GM18505 (cell line): ENCODE measurements around the gene LINGO3.

Source experiments
- ATAC-seq: cut with Tn5 transposase; IDR thresholded peaks from one replicate; pipeline ENCODE4 v1.9.1; 2021; ENCODE audit not compliant: unreplicated experiment
- POLR2A ChIP-seq: IDR thresholded peaks from 4 replicates; pipeline ENCODE4 v1.6.1; 2011; ENCODE audit warnings: borderline replicate concordance; ENCODE audit not compliant: insufficient read depth, insufficient read length; ENCODE audit errors: extremely low read depth

Gene LINGO3

DNA sequence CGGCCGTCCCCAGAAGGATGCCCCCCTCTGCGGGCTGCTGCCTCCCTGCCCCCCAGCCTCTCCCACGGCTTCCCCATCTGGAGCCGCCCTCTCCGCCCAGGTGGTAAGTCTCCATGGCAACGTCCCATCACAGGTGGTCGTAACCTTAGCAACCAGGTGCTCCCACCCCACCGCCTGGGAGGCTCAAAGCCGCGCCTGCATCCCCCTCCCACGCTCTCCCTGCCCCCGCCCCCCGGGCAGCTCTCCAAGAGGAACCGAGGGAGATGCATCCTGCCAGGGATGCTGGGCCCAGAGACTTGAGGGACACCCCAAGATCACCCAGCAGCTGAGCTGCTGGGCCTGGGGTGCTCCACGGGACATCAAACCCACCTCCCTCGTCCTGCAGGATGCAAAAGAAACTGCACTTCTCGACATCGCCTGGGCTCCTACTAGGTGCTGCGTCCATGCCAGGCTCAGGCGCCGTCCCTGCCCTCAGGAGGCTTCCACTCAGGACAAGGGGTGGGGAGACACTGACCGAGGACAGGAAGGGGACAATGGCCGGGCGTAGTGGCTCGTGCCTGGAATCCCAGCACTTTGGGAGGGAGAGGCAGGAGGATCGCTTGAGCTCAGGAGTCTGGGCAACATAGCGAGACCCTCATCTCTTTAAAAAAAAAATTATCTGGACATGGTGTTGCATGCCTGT is 5.0 kb upstream of the LINGO3 start:
- no peak for ATAC-seq
- TF ChIP-seq POLR2A = no peak

DNA sequence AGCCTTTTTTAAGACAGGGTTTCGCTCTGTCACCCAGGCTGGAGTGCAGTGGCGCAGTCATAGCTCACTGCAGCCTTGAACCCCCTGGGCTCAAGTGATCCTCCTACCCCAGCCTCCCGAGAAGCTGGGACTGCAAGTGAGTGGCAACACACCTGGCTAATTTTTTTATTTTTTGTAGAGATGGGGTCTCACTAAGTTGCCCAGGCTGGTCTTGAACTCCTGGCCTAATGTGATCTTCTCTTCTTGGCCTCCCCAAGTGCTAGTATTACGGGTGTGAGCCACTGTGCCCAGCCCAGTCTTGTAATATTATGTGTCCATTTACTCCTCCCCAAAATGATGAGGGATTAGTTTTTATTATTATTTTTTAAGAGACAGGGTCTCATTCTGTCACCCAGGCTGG is 3.1 kb upstream of the LINGO3 start:
- TF ChIP-seq POLR2A = no peak
- ATAC-seq = no peak

DNA sequence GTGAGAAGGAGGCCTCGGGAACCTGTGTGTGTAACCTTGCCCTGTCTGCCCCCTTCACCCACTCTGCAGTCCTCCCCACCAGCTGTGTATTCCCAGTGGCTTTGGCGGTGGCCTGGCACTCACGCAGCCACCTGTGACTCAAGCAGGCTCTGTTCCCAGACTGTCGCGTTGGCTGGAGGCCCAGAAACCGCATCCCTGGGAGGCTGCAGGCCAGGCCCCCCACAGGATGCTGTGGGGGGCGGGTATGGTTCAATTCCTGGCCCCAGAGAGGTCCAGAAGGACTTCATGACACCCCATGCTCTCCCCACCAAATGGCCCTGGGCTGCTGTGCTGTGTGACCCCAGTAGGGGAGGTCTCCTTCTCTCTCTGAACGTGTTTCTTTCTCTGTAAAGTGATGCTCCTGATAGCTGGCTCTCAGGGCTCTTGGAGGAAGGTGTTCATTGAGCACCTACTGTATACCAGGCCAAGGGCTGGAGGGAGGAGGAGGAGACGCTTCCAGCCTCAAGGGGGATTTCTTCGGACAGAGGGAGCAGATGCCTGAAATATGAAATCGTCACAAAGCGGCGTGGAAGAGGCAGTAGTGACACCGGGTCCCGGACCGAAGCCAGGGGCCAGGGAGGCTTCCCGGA is 1.9 kb upstream of the LINGO3 start:
- no peak for TF ChIP-seq POLR2A
- ATAC-seq = no peak

DNA sequence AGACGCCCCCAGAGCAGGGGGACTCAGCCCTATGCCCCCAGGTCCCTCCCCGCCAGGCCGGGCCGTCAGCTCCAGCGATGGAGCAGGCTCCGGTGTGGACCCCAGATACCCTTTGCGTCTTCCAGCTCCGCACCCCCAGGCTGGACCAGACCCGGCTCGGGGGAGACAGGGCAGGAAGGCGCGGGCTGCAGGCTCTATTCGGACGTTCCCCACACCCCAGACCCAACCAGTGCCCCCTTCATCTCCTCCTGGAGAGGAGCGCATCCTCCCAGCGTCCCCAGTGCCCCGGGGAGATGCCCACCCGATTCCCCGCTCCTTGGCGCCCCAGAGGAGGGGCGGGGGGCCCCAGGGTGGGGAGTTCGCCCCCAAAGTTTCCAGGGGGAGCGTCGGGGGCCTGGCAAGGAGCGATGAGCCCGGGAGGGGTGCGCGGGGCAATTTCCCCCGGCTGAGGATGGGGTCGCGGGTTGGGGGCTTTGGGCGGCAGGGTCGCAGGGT is 389 bp downstream of the LINGO3 start:
- TF ChIP-seq POLR2A = no peak
- ATAC-seq = no peak

DNA sequence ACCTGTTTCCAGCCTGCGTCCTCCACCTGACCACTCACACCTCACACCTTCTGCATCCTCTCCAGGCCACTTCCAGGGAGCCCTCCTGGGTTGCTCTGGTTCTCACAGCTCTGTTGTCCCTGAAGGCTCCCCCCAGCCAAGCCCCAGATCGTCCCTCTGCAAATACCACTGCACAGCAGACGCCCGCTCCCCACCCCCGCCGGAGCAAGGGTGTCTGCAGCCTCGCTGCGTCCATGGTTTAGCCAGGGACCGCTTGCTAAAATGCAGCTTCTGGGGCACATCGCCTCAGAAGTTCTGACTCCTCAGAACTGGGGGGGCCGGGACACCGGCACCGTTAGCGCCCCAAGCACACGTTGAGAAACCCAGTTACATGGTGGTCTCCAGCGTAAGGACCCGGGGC is 983 bp downstream of the LINGO3 start:
- no peak for ATAC-seq
- no peak for TF ChIP-seq POLR2A

DNA sequence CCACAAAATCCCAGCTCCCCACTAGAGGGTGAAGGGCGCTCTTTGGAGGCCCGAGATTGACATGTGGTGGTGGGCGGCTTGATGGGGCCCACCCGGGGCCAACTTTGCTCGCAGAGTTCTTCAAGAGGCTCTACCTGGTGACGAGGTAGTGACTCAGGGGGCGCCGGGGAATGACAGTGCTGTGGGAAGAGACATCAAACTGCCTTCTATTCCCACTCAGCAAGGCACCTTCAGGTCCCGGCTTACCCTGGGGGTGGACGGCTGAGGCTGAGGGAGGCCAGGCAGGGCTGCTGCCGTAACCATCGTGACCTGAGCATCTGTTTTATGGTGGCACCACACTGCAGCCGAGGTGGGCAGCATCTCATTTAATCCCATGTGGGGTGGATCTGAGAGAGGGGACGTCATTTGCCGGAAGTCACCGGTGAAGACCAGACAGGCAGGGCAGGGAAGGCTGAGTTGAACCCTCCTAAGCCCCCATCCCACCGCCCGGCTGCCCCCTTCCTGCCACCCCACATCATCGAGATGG is 1.6 kb downstream of the LINGO3 start:
- TF ChIP-seq POLR2A = no peak
- no peak for ATAC-seq

DNA sequence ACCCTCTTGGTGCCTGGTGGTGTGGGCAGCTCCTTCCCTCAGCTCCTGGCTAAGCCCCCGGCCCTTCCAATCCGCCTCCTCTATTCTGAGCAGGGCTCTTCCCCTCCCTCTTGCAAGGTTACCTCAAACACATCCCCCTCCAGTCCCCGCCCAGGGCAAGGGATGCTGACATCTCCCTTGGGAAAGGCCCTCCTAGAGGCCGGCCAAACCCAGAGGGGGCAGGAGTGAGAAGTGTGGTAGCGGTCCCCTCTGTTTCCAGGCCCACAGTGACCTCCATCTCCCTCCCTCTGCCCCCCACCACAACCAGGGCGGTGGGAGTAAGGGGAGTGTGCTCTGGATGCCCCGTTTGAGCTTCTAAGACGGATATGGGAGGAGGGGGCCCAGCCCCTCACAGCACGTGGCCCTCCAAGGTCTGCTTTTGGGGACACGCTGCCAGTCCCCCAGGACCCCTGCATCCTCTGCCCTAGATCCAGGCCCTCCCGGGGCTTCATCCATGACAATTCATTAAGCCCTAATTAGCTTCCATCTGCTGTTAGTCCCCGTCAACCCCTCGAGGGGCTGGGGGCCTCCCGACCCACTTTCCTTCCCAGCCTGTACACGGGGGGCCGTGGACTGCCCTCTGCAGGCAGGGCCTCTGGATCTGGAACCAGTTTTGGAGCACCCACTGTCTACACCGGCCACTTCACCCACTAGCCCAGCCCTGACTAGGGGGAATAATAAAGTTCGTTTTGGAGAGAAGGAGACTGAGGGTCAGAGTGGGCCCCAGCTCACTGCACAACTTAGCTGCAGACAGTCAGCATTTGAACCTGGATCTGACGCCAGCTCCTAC is 2.3 kb downstream of the LINGO3 start:
- ATAC-seq = no peak
- no peak for TF ChIP-seq POLR2A

DNA sequence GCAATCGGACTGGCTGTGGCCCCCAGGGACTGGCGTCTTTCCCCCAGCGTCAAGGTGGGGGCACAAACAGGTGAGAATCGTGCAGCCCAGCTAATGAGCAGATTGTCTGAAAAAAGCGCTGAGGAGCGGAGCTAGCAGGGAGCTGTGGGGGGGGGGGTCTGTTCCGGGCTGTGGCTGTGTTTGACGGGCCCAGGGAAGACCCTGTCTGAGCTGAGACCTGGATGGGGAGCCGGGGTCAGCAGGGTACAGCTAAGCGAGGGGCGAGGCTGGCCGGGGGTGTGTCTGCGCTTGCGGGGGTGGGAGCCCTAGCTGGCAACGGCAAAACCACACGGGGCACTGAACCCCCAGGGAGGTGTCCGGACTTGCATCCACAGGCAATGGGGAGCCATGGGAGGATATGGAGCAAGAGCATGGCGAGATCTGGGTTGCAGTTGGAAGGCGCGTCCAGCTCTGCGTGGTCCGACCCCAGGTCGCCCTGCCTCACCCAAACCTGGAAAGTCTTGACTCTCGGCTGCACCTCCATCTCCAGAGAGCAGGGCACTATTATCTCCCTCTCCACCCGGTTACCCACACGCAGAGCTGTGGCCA is 4.6 kb downstream of the LINGO3 start:
- ATAC-seq = no peak
- TF ChIP-seq POLR2A = no peak

DNA sequence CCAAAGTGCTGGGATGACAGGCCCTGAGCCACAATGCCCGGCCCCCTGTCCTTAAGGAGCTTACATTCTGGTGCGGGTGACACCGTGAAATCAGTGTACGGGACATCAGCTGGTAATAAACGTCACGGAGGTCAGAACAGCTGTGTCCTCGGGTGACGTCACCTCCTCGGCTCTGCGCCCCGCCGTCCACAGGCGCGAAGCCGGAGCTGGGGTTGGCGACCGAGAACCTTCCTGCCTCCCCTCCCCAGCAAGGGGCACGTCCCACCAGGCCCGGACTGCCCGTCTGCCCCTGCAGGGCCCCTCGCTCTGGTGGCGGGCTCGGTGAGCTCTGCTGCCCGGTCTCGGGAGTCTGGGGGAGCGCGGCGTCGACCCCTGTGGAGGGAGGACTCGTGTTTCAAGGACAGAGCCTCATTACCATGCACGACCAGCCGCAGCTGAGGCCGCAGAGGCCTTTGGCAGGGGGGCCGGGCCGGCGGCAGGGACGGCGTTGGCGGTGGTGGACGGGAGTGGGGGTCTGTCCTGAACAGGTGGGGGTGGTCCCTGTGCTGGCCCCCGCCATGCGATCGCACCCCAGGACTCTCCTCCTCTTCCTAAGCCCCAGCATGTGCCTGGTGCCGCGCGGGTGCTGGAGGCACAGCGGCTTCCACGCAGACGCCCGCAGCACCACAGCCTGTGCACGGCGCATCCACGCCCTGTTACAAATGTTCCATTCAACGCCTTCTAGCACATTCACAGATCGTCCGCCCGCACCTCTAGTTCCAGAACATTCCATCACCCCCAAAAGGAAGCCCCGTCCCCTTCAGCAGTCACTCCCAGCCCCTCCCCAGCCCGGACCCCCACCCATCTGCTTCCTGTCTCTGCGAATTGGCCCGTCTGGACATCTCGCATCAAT is 5.4 kb downstream of the LINGO3 start:
- ATAC-seq = no peak
- TF ChIP-seq POLR2A = no peak

DNA sequence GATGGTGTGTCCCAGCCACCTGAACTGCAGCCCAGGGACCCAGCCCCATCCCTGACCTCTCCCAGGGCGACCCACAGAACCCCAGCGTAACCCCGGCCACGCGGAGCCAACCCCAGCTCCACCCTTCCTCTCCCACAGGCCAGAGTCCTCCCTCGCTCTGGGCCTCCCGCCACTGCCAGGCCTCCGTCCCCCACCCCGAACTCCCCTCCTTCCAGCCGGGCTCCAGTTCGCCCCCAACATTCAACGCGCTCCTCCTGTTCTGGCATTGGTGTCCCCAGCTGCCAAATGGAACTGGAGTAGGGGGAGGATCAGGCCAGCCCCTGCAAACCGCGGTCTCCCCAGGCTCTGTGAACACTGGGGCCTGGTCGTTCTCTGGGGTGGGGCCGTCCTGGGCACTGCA is 7.4 kb downstream of the LINGO3 start:
- TF ChIP-seq POLR2A = no peak
- ATAC-seq = no peak

DNA sequence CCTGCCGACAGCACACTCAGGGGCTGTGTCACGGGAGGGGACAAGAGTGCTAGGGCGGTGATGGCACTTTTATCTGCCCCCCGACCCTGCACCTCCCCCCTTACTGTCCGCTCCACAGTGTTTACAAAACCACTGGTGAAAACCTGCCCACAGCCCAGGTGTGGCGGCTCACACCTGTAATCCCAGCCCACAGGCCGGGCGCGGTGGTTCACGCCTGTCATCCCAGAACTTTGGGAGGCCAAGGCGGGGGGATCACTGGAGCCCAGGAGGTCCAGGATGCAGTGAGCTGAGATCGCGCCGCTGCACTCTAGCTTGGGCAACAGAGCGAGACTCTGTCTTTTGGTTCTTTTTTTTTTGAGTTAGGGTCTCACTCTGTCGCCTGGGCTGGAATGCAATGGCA is 11.8 kb downstream of the LINGO3 start:
- TF ChIP-seq POLR2A = no peak
- no peak for ATAC-seq

DNA sequence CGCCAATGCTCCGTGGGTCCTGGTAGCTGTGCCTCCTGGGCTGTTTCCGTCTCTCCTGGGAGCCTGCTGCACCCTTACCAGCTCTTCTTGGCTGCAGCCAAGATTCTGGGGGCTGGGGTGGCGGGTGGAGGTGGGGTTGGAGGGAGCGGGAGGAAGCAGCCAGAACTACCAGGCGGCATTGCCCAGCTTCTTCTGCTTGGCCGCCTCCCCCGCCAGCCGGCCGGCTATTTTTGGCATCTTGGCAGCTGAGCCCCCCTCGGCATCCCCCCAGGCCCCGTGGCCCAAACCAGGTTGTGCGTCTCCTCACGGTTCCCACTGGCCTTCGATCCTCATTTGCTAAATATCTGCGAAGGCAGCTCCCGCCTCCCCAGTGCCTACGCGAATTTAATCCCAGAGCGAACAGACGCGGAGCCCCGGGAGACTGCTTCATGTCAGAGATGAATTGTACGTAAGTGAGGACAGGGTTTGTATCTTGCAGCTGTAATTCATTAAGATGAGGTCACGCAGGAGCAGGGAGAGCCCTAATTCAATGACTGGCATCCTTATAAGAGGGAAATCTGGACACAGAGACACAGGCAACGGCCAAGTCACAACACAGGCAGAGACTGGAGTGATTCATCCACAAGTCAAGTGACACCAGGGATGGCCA is 13.1 kb downstream of the LINGO3 start:
- ATAC-seq = no peak
- TF ChIP-seq POLR2A = no peak

DNA sequence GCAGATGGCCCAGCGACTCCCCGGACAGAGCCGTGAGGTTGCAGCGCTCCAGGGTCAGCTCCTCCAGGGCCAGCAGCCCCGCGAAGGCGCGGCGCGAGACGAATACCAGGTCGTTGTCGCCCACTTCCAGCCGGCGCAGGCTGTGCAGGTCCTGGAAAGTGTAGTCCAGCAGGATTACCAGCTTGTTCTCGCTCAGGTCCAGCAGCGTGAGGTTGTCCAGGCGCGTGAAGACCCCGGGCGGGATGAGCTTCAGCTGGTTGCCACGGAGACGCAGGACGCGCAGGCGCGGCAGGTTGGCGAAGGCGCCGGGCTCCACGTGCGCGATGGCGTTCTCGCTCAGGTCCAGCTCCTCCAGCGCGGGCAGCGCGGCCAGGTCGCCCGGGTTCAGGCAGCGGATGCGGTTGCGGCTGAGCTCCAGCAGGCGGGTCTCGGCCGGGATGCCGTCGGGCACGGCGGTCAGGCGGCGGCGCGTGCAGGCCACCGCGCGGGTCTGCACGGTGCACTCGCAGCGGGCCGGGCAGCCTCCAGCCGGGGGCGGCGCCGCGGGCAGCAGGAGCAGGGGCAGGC is 16.7 kb downstream of the LINGO3 start:
- no peak for TF ChIP-seq POLR2A
- no peak for ATAC-seq
